H1 (cell line): ENCODE data around the gene NCAM1. TPM values are rescaled to one million over a fixed set of nuclear protein-coding genes. Genes with fewer than 3 reads are reported as not detected.

Source experiments
- BRCA1 ChIP-seq: IDR thresholded peaks from 2 replicates; pipeline ENCODE4 v1.6.1; 2012; ENCODE audit warnings: low read depth, low read length, improper control_type of control experiment
- CHD7 ChIP-seq: fragments of 300-600 bp; sonication (generic); IDR thresholded peaks from 2 replicates; pipeline ENCODE4 v1.7.1; 2012; ENCODE audit warnings: low read length, moderate library complexity, mild to moderate bottlenecking, inconsistent platforms; ENCODE audit not compliant: insufficient replicate concordance
- SIN3A ChIP-seq, 2 experiments: IDR thresholded peaks in 1 of 2; conservative IDR thresholded peaks in 1 of 2; 2 replicates each; pipeline ENCODE4 v1.6.1; 2011 to 2012; ENCODE audit warnings: low read length in 2 of 2, improper control_type of control experiment in 1 of 2, low read depth in 1 of 2, mild to moderate bottlenecking in 1 of 2
- polyA plus RNA-seq, 7 experiments: library from polyadenylated mRNA; depleted of rRNA in 3 of 7; stranded (reverse) in 5 of 7; unstranded in 2 of 7; fragments of >200 nt in 5 of 7; fragments of 200-250 nt in 2 of 7; gene quantifications; 1 replicate in 5 of 7; 2 replicates in 1 of 7; 4 replicates in 1 of 7; pipeline versions ENCODE4 v1.2.1 to v1.2.3, GENCODE V29; 2011 to 2013; ENCODE audit warnings: missing spikeins in 2 of 7, mixed read lengths in 2 of 7
- total RNA-seq: library from RNA; stranded (reverse); fragmentation: NEBNext Ultra II Directional; extraction: Animal tissue kit (Norgen Biotek cat#: 25700); gene quantifications from 2 replicates; pipeline ENCODE4 v1.2.1, GENCODE V29; 2021
- TF ChIP-seq, protein P1 (sequence below): IDR thresholded peaks from 2 replicates; pipeline ENCODE4 v1.6.1; 2012; ENCODE audit warnings: inconsistent platforms

The NCAM1 gene
- total and polyA plus RNA-seq, 2 of the 8 experiments (the other 6 are each of a cell fraction or from before 2014, with no cell fraction given) = 3.1 to 4.3 TPM

- TF ChIP-seq CHD7 (no peak), SIN3A (conservative IDR thresholded peaks at IDR 0.05 in 1 of 2, IDR thresholded peaks at IDR 0.05 in 1 of 2; ENCODE audit: low read depth in 1 of 2, low read length in 2 of 2) (no peak), BRCA1 (no peak)
- TF ChIP-seq, protein P1, sequence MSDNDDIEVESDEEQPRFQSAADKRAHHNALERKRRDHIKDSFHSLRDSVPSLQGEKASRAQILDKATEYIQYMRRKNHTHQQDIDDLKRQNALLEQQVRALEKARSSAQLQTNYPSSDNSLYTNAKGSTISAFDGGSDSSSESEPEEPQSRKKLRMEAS = no peak
Observed at GRCh38 chr11:113035708-113036107, 74.5 kb downstream of the NCAM1 start (continued).
